HG02623 (cell line): ENCODE results near the gene BMPR1A.

ENCODE experiments used
- ATAC-seq: cut with Tn5 transposase; IDR thresholded peaks from one replicate; pipeline ENCODE4 v1.9.1; 2021; ENCODE audit warnings: moderate library complexity; ENCODE audit not compliant: unreplicated experiment

BMPR1A gene

GRCh38 chr10:86981716-86982115, 225.3 kb downstream of the BMPR1A start:
- ATAC-seq, result no peak
